ENCODE measurements around the gene C1orf146. TPM values are rescaled to one million over a fixed set of nuclear protein-coding genes. Genes with fewer than 3 reads are reported as not detected.

The C1orf146 gene, protein sequence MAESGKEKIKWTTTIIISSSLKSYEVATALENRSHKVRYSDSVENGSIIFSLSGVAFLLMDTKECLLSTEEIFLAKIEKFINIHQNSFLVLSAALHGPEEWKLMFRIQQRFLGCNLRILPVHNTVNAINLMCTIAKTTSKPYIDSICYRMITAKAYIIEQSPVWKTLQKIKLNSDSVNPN
- total RNA-seq, result not detected in 2 replicates
- total RNA-seq (2013), result not detected
- polyA plus RNA-seq, result not detected in 2 replicates
- not detected in 2 replicates for polyA minus RNA-seq

DNA sequence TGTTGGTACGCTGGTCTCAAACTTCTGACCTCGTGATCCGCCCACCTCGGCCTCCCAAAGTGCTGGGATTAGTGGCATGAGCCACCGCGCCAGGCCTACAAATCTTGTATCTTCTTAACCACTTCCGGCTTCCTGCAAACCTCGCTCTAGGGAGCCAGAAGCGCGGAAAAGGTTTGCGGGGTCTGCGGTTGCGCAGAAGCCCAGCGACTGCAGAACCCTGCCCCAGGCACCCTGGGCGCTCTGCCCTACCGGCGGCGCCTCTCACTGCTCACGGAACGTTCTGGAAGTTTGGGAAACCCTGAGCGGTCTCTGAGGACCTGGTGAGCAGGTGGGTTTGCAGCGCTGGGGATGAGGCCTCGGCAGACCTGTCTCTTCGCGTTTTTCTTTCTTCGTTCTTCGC lies at the start of gene C1orf146:
C1orf146 (plus strand) TSS at position 195 of the 400 bp plus-strand sequence. CDS start 13,506 bp downstream, outside the sequence.
- Histone ChIP-seq H3K9ac (ENCODE audit: low read length) (no peak within 1 kb of the TSS), H4K20me1 (ENCODE audit: control insufficient read depth, insufficient read depth, low read length, poor library complexity, severe bottlenecking) (no peaks in the 10 kb centered on the region), H3K27me3 (replicated peaks in 1 of 4; ENCODE audit: control extremely low read depth in 1 of 4, control insufficient read depth in 3 of 4, insufficient read depth in 4 of 4, low read length in 3 of 4) (no peaks in the 10 kb centered on the region), H3K4me1 (ENCODE audit: control insufficient read depth in 2 of 2, insufficient read depth in 2 of 2, low read length in 2 of 2) (no peaks in the 10 kb centered on the region), H3K36me3 (replicated peaks in 1 of 2; ENCODE audit: control extremely low read depth in 1 of 2, control insufficient read depth in 1 of 2, extremely low read depth in 1 of 2, insufficient read depth in 2 of 2, low read length in 1 of 2) (no peaks in the 10 kb centered on the region), H3K4me3 (ENCODE audit: control extremely low read depth in 1 of 5, extremely low read depth in 1 of 5, insufficient read depth in 1 of 5, low read depth in 2 of 5, low read length in 4 of 5) (no peak within 1 kb of the TSS), H3K4me2 (replicated peaks; ENCODE audit: low read depth, low read length, poor library complexity, severe bottlenecking) (no peak within 1 kb of the TSS), H2AFZ (ENCODE audit: insufficient read depth, low read depth, low read length, poor library complexity, severe bottlenecking) (no peak within 1 kb of the TSS), H3K27ac (ENCODE audit: low read length in 2 of 2) (no peak within 1 kb of the TSS), H3K79me2 (ENCODE audit: control insufficient read depth, insufficient read depth, low read length) (no peaks in the 10 kb centered on the region), H3K9me3 (ENCODE audit: control extremely low read depth in 1 of 3, control insufficient read depth in 2 of 3, insufficient read depth in 1 of 3, low read length in 2 of 3) (peaks cover 0 to 3% (median 0%) of the 10 kb centered on the region in 3 donors)
- TF ChIP-seq, protein P1, sequence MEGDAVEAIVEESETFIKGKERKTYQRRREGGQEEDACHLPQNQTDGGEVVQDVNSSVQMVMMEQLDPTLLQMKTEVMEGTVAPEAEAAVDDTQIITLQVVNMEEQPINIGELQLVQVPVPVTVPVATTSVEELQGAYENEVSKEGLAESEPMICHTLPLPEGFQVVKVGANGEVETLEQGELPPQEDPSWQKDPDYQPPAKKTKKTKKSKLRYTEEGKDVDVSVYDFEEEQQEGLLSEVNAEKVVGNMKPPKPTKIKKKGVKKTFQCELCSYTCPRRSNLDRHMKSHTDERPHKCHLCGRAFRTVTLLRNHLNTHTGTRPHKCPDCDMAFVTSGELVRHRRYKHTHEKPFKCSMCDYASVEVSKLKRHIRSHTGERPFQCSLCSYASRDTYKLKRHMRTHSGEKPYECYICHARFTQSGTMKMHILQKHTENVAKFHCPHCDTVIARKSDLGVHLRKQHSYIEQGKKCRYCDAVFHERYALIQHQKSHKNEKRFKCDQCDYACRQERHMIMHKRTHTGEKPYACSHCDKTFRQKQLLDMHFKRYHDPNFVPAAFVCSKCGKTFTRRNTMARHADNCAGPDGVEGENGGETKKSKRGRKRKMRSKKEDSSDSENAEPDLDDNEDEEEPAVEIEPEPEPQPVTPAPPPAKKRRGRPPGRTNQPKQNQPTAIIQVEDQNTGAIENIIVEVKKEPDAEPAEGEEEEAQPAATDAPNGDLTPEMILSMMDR (IDR thresholded peaks at IDR 0.05), result no peak
- no peak for TF ChIP-seq EZH2 (IDR thresholded peaks at IDR 0.05; ENCODE audit: borderline replicate concordance, insufficient read depth, low read depth, low read length, poor library complexity, severe bottlenecking)
- Mint-ChIP-seq H3K27me3 (peaks cover 5% of the 10 kb centered on the region), H3K9me3 (ENCODE audit: insufficient read depth) (no peaks in the 10 kb centered on the region), H3K4me1 (no peaks in the 10 kb centered on the region), H3K4me3 (no peak within 1 kb of the TSS), H3K27ac (no peak within 1 kb of the TSS)
- CTCF ChIA-PET, result no interaction called here
- POLR2A ChIA-PET, result no interaction called here
- no peak for ATAC-seq (ENCODE audit: low read depth)
- intact Hi-C loops (cut with micrococcal nuclease), result no loop called here
- DNase-seq, result no peak
- WGBS (ENCODE audit: insufficient coverage), result 96% methylated on average over 27 of the region's 27 CpGs

GRCh38 chr1:92168657-92169056 lies 49.1 kb upstream of the C1orf146 start:
- ATAC-seq (ENCODE audit: low read depth) (no peak), DNase-seq (no peak)
- no peaks in the 10 kb centered on the region for H3K9me3 Mint-ChIP-seq (ENCODE audit: insufficient read depth)
- no peak overlapping the region for H3K4me3 Mint-ChIP-seq
- no peaks in the 10 kb centered on the region for H3K27me3 Mint-ChIP-seq
- H3K4me1 ChIP-seq (ENCODE audit: control insufficient read depth in 2 of 2, insufficient read depth in 2 of 2, low read length in 2 of 2), result no peaks in the 10 kb centered on the region
- H3K27ac Mint-ChIP-seq, result no peak overlapping the region
- ChIA-PET CTCF (no interaction called here), POLR2A (no interaction called here)
- no peak overlapping the region for H3K4me2 ChIP-seq (replicated peaks; ENCODE audit: low read depth, low read length, poor library complexity, severe bottlenecking)
- no peak overlapping the region for H3K4me3 ChIP-seq (ENCODE audit: control extremely low read depth in 1 of 5, extremely low read depth in 1 of 5, insufficient read depth in 1 of 5, low read depth in 2 of 5, low read length in 4 of 5)
- no peak overlapping the region for H3K27ac ChIP-seq (ENCODE audit: low read length in 2 of 2)
- no peaks in the 10 kb centered on the region for H3K36me3 ChIP-seq (replicated peaks in 1 of 2; ENCODE audit: control extremely low read depth in 1 of 2, control insufficient read depth in 1 of 2, extremely low read depth in 1 of 2, insufficient read depth in 2 of 2, low read length in 1 of 2)
- H3K9ac ChIP-seq (ENCODE audit: low read length), result no peak overlapping the region
- H4K20me1 ChIP-seq (ENCODE audit: control insufficient read depth, insufficient read depth, low read length, poor library complexity, severe bottlenecking), result no peaks in the 10 kb centered on the region
- no peaks in the 10 kb centered on the region for H3K79me2 ChIP-seq (ENCODE audit: control insufficient read depth, insufficient read depth, low read length)
- 94% methylated on average over 4 of the region's 5 CpGs for WGBS (ENCODE audit: insufficient coverage)
- no peaks in the 10 kb centered on the region for H3K9me3 ChIP-seq (ENCODE audit: control extremely low read depth in 1 of 3, control insufficient read depth in 2 of 3, insufficient read depth in 1 of 3, low read length in 2 of 3)
- no peaks in the 10 kb centered on the region for H3K4me1 Mint-ChIP-seq
- no peak overlapping the region for H2AFZ ChIP-seq (ENCODE audit: insufficient read depth, low read depth, low read length, poor library complexity, severe bottlenecking)
- intact Hi-C loops (cut with micrococcal nuclease), result no loop called here
- TF ChIP-seq EZH2 (IDR thresholded peaks at IDR 0.05; ENCODE audit: borderline replicate concordance, insufficient read depth, low read depth, low read length, poor library complexity, severe bottlenecking), result no peak
- TF ChIP-seq, protein P1 (IDR thresholded peaks at IDR 0.05), result no peak
- no peaks in the 10 kb centered on the region for H3K27me3 ChIP-seq (replicated peaks in 1 of 4; ENCODE audit: control extremely low read depth in 1 of 4, control insufficient read depth in 3 of 4, insufficient read depth in 4 of 4, low read length in 3 of 4)
